NCI-H774 (cell line): Measurements from ENCODE around the gene UGT1A7.

ENCODE experiments used
- DNase-seq: peaks from one replicate; lab custom pipeline; 2025; lab: John Stamatoyannopoulos, UW

UGT1A7 gene

GRCh38 chr2:233799087-233799665 lies 117.5 kb downstream of the UGT1A7 start:
- DNase-seq, result no peak

DNA sequence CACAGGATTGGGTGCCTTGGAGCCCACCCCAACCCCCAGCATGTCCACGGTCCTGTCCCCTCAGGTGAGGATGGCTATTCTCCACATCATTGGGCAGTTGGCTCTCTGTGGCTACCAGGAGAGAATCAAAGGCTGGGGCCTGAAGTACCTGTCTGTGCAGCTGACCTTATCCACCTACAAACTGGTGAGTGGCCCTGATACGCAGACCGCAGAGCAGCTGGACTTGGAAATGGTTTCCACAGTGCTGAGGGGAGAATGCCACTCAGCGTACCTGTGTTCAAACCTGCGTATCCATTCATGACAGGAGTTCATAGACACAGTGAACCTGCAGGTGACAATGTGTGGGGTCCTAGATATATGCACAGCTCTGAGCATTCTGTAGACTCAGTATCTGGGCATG lies 118.0 kb downstream of the UGT1A7 start:
- no peak for DNase-seq

DNA sequence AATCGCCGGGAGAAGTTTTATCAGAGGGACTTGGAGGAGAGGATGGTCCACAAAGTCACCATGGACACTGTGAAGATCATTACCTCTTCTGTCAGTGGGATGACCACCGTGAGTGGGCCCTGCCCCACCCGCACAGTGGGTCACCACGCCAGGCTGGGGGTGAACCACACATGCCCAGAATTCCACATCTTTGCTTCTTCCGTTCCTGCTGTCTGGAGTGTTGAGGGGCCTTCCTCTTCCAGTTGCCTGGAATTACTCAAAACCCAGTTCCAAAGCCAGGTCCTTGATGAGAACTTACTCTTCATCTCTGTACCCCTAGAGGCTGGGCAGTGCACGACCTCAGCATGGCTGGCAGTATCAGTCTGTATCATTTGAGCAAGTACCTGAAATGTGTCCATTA lies 118.5 kb downstream of the UGT1A7 start:
- DNase-seq, result no peak

DNA sequence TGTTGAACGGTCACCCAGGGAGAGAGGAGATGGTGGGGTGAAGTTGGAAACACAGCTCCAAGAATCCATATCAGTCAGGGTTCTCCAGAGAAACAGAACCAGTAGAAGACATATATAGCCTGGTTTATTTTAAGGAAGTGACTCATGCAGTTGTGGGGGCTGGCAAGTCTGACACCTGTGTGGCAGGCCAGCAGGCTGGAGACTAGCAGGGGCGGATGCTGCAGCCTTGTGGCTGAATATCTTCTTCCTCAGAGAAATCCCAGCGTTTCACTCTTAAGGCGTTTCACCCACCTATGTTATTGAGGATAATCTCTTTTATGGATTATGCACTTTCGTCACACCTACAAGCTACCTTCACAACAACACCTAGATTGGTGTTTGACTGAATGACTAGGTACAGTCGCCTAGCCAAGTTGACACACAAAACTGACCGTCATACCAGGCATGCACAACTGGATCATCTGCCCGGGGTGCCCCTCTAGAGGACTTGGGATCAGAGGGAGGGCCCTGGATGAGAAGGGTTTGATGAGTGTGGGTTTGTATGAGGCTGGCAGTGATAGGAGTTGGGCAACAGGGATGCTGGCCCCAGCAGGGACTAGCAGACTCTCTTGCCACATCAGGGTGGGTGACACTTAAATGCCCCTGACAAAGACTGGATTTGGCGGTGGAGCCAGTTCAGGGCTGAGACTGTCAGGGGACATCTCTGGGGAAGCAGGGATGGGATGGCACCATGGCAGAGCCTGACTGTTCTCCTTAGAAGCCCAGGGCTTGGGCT lies 119.8 kb downstream of the UGT1A7 start:
- no peak for DNase-seq

DNA sequence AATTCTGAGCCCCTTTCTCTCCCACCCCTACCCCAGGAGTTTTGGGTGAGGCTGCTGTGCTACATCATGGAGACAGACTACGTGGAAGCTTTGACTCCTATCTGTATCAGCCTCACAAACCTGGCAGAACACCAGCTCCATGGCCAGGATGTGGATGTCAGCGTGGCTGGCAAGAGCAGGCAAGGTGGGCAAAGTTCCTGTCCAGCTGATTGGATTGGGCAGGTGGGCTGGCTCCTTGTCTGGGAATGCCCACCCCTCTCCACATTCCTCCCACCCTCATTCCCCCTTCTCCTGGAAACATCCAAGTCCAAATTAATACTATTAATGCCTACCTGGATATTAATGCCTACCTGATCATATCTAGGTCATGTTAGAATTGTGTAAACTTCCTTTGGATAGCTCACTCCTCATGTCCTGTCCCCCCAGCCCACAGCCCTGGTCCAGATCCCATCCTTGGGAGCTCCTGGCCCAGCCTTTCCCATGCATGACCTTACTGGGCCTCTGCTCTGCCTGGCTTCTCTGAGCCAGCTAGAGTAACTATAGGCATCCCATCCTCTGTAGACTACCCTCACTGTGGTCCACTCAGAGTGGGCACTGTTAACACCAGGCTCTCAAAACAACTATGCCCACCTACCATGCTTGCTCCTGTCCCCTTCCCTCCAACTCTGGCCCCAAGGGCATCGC lies 120.6 kb downstream of the UGT1A7 start:
- no peak for DNase-seq

- DNase-seq, result no peak
Observed at GRCh38 chr2:233803292-233803911, 121.7 kb downstream of the UGT1A7 start.

DNA sequence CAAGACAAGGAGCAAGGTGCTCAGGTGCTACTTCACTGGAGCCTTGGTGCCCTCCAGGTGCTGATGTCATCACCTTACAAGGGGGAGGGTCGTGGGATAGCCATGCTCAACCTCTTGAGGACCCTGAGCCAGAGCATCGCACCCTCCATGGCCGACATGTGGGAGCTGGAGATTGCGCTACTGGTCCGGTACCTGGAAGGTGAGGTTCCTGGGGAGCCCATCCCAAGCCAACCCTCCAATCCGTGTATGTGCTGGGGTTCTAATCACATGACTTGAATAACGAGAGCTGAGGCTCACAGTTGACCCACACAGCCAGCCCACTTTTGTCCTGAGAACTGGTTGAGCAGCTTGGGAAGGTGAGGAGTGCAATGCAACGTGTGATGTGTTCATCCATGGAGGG lies 122.3 kb downstream of the UGT1A7 start:
- no peak for DNase-seq

GRCh38 chr2:233807215-233807865 lies 125.6 kb downstream of the UGT1A7 start:
- no peak for DNase-seq

GRCh38 chr2:233807966-233808935 lies 126.5 kb downstream of the UGT1A7 start:
- no peak for DNase-seq

- no peak for DNase-seq
Observed at GRCh38 chr2:233810385-233810784, 128.7 kb downstream of the UGT1A7 start.

- no peak for DNase-seq
Observed at GRCh38 chr2:233811087-233811486, 129.4 kb downstream of the UGT1A7 start.

- DNase-seq, result no peak
Observed at GRCh38 chr2:233811732-233812131, 130.0 kb downstream of the UGT1A7 start.

DNA sequence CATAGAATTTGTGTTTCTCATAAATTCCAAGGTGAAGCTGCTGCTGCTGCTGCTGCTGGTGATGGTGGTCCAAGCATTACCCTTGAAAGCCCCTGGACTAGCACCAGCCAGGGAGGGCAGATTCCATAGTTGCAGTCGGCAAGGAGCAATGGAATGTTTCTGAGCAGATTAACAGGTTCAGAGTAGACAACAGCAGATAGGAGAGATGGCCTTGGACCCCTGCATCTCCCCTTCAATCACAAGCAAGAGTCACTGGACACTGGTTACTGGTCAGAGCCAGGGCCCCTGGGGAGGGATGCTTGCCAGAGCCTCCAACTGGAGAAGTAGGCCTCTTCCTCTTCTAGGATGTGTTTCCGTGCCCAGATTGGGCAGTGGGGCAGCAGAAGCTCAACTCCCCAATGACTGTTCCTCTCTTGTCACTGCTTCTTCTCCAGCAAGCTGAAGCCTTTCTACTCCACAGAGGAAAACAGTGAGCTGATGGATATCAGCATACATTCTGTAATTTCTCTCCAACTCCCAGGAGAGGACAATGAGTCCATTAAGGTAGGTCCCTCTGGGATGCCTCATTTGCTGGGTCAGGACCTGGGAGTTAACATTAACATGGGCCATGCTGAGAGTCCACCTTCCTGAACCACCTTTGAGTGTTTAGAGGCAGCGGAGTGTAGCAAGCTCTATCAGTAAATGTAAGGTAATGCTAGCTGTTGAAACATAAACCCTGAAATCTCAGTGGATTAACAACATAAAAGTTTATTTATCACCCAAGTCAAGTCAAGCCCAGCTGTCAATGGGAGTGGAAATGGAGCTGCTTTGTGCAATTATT lies 131.7 kb downstream of the UGT1A7 start:
- no peak for DNase-seq

GRCh38 chr2:233814056-233814835 lies 132.5 kb downstream of the UGT1A7 start:
- no peak for DNase-seq

- no peak for DNase-seq
Observed at GRCh38 chr2:233815861-233816260, 134.2 kb downstream of the UGT1A7 start.

- DNase-seq, result no peak
Observed at GRCh38 chr2:233816334-233816733, 134.6 kb downstream of the UGT1A7 start.

- no peak for DNase-seq
Observed at GRCh38 chr2:233816771-233817170, 135.1 kb downstream of the UGT1A7 start.

- no peak for DNase-seq
Observed at GRCh38 chr2:233817361-233817911, 135.7 kb downstream of the UGT1A7 start.

GRCh38 chr2:233817995-233818638 lies 136.4 kb downstream of the UGT1A7 start:
- DNase-seq, result no peak
